HG02938 (cell line): ENCODE measurements around the gene SLC34A3.
"Not testable (repeated sequence)": the region's sequence is repeated elsewhere in the genome, so short reads cannot be mapped to it uniquely, and the experiment has no call there.

ENCODE experiments used
- ATAC-seq: cut with Tn5 transposase; IDR thresholded peaks from one replicate; pipeline ENCODE4 v1.9.1; 2021; ENCODE audit warnings: mild to moderate bottlenecking, moderate library complexity; ENCODE audit not compliant: unreplicated experiment

SLC34A3 gene

GRCh38 chr9:137241490-137242268 lies 11.0 kb downstream of the SLC34A3 start:
- ATAC-seq, result no peak

- no peak for ATAC-seq
These were observed 11.8 kb downstream of the SLC34A3 start for GRCh38 chr9:137242269-137243203.

- ATAC-seq, result not testable (repeated sequence)
These were observed 12.5 kb downstream of the SLC34A3 start for GRCh38 chr9:137243266-137243625.

- ATAC-seq, result no peak
These were observed 13.2 kb downstream of the SLC34A3 start for GRCh38 chr9:137243626-137244485.

GRCh38 chr9:137244486-137245449 lies 14.1 kb downstream of the SLC34A3 start:
- no peak for ATAC-seq

GRCh38 chr9:137245450-137246421 lies 15.0 kb downstream of the SLC34A3 start:
- no peak for ATAC-seq

GRCh38 chr9:137247135-137247915 lies 16.6 kb downstream of the SLC34A3 start:
- no peak for ATAC-seq

- ATAC-seq, result no peak
These were observed 17.1 kb downstream of the SLC34A3 start for GRCh38 chr9:137247916-137248175.

- no peak for ATAC-seq
These were observed 19.9 kb downstream of the SLC34A3 start for GRCh38 chr9:137250329-137251193.

- no peak for ATAC-seq
These were observed 20.4 kb downstream of the SLC34A3 start, which contains the start of gene STPG3 for GRCh38 chr9:137251194-137251461. Gene STPG3, plus strand, starts transcription at chr9:137251286. Its CDS starts 1 bp downstream, at chr9:137251287.

GRCh38 chr9:137251490-137252268 lies 21.0 kb downstream of the SLC34A3 start:
- no peak for ATAC-seq

GRCh38 chr9:137252555-137253506 lies 22.1 kb downstream of the SLC34A3 start:
- ATAC-seq, result no peak

GRCh38 chr9:137253717-137254623 lies 23.3 kb downstream of the SLC34A3 start:
- ATAC-seq, result no peak
